Activated T-cell treated with anti-CD3 and anti-CD28 coated beads, Interleukin-2, amount 50 U/mL, for 72 hours (primary cell): ENCODE measurements around the gene IL13RA1. TPM values are rescaled to one million over a fixed set of nuclear protein-coding genes. Genes with fewer than 3 reads are reported as not detected.

ENCODE experiments used
- ATAC-seq, 2 donors: fragments of 150-1000 bp; cut with Tn5 transposase; replicated peaks in 1 of 2; 2 replicates each; pipeline ENCODE4 v1.10.0; 2021; ENCODE audit warnings: moderate library complexity in 2 of 2, mild to moderate bottlenecking in 1 of 2
- DNase-seq, 2 donors: peaks; one replicate each; pipeline ENCODE4 v3.0.0; 2021 to 2022; ENCODE audit warnings: mixed read lengths in 1 of 2
- H3K27ac Mint-ChIP-seq: one replicate; pipeline ENCODE4 v1.8.0; 2022; ENCODE audit warnings: mild to moderate bottlenecking, moderate library complexity, mixed read lengths
- H3K27me3 Mint-ChIP-seq: one replicate; pipeline ENCODE4 v1.8.0; 2022; ENCODE audit warnings: low read depth, mixed read lengths
- H3K36me3 Mint-ChIP-seq, 2 donors: one replicate each; pipeline ENCODE4 v1.8.0; 2022; ENCODE audit warnings: mixed read lengths in 2 of 2, mild to moderate bottlenecking in 1 of 2; ENCODE audit not compliant: insufficient read depth in 2 of 2
- H3K4me1 Mint-ChIP-seq: one replicate; pipeline ENCODE4 v1.8.0; 2022; ENCODE audit warnings: low read depth, mixed read lengths
- H3K4me3 Mint-ChIP-seq, 2 donors: one replicate each; pipeline ENCODE4 v1.8.0; 2022; ENCODE audit warnings: mild to moderate bottlenecking in 2 of 2, mixed read lengths in 2 of 2, moderate library complexity in 2 of 2
- H3K9me3 Mint-ChIP-seq, 2 donors: one replicate each; pipeline ENCODE4 v1.8.0; 2022; ENCODE audit warnings: mixed read lengths in 2 of 2
- total RNA-seq, 2 donors: library from RNA; stranded (reverse); gene quantifications; one replicate each; pipeline ENCODE4 v1.2.3, GENCODE V29; 2022

The IL13RA1 gene
- total RNA-seq, 2 donors from 2014 or later = 0.36 to 1.1 TPM

DNA sequence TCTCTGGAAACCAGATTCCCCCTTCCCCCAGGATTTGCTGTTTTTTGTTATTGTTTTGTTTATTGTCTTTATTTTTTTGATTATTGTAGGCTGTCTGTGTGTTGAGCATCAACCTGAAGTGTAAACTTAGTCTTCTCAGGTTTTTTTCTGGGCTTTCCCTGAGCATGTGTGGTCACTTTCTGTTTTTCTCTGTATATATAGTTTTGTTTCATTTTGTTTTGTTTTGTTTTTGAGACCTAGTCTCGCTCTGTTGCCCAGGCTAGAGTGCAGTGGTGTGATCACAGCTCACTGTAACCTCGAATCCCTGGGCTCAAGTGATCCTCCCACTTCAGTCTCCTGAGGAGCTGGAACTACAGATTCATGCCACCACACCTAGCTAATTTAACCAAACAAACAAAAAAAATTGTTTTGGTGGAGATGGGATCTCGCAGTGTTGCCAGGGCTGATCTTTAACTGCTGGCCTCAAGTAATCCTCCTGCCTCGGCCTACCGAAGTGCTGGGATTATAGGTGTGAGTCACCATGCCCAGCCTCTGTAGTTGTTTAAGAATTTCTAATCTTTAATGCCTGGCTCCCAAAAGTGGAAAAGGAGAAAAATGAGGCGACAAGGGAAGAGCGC, 9.1 kb downstream of the IL13RA1 start:
- ATAC-seq = peak; percentile 29 to 35
- DNase-seq = no peak
- H3K4me3 Mint-ChIP-seq = peak overlapping the region in 1 of 2 donors; percentile 61
- H3K27me3 Mint-ChIP-seq = peaks cover 51% of the 10 kb centered on the region
- H3K9me3 Mint-ChIP-seq = peaks cover 0 to 2% of the 10 kb centered on the region in 2 donors
- H3K27ac Mint-ChIP-seq = peak overlapping the region; percentile 73
- H3K36me3 Mint-ChIP-seq = peaks cover 0 to 6% of the 10 kb centered on the region in 2 donors
- H3K4me1 Mint-ChIP-seq = peaks cover 20% of the 10 kb centered on the region

DNA sequence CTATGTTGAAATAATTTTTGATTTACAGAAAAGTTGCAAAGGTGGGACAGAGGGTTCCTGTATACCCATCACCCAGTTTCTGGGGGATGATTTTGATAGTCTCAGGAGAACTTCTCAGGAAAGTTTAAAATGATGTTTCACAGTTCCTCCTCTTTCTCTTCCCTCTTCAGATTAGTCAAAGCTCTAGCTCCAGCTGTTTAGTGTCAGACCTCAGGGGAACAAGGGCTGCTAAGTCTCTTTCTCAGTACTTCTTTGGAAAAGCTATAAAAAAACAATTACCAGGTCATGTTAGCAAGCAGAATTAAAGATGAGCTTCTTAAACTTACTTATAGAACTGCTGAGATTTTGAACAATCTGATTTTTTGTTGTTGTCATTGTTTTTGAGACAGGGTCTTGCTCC, 12.2 kb downstream of the IL13RA1 start:
- peaks cover 37% of the 10 kb centered on the region for H3K27me3 Mint-ChIP-seq
- no peak overlapping the region for H3K4me3 Mint-ChIP-seq
- no peak overlapping the region for H3K27ac Mint-ChIP-seq
- peaks cover 18% of the 10 kb centered on the region for H3K4me1 Mint-ChIP-seq
- ATAC-seq (no peak), DNase-seq (no peak)
- H3K9me3 Mint-ChIP-seq = peaks cover 0 to 2% of the 10 kb centered on the region in 2 donors
- H3K36me3 Mint-ChIP-seq = peaks cover 0 to 6% of the 10 kb centered on the region in 2 donors

DNA sequence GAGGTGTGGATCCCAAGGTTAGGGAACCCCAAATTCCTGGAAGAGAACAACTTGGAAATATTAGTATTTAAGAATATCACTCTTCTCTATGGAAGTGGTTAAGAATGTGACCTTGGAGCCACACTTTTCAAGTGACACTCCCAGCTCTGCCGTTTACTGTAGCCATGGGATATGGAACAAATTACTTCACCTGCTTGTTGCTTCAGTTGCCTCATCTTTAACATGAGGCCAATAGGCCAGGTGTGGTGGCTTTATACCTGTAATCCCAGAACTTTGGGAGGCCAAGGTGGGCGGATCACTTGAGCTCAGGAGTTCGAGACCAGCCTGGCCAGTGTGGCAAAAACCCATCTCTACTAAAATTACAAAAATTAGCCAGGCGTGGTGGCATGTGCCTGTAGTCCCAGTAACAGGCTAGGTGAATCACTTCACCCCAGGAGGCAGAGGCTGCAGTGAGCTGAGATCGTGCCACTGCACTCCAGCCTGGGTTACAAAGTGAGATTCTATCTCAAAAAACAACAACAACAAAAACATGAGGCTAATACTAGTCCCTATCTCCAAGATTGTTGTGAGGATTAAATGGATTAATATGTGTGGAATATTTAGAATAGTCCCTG, 13.0 kb downstream of the IL13RA1 start:
- DNase-seq = no peak
- no peak overlapping the region for H3K4me3 Mint-ChIP-seq
- H3K36me3 Mint-ChIP-seq = peaks cover 0 to 6% of the 10 kb centered on the region in 2 donors
- no peak overlapping the region for H3K27ac Mint-ChIP-seq
- ATAC-seq = no peak
- H3K27me3 Mint-ChIP-seq = peaks cover 37% of the 10 kb centered on the region
- H3K9me3 Mint-ChIP-seq = peaks cover 0 to 2% of the 10 kb centered on the region in 2 donors
- peaks cover 10% of the 10 kb centered on the region for H3K4me1 Mint-ChIP-seq

DNA sequence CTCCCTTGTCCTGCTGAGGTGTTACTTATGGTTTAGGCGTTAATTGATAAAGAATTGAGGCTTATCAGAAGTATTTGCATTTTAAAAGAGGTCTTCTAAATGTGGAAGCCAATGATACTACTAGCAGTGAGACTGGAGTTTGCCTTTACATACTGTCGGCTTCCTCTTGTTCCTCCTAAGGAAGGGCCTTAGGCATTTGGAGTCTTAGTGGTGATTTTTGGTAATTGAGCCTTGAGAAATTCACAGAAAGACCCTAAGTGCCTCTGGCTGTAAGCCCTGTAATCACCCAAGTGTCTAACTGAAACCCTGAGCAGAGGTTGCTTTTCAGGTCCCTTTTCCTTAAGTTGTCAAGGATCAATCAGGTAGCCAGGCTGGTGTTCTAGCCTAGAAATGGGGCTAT, 14.8 kb downstream of the IL13RA1 start:
- ATAC-seq = no peak
- H3K4me1 Mint-ChIP-seq = no peaks in the 10 kb centered on the region
- H3K9me3 Mint-ChIP-seq = no peaks in the 10 kb centered on the region
- no peak for DNase-seq
- H3K27me3 Mint-ChIP-seq = peaks cover 27% of the 10 kb centered on the region
- H3K27ac Mint-ChIP-seq = no peak overlapping the region
- H3K36me3 Mint-ChIP-seq = no peaks in the 10 kb centered on the region
- H3K4me3 Mint-ChIP-seq = no peak overlapping the region

DNA sequence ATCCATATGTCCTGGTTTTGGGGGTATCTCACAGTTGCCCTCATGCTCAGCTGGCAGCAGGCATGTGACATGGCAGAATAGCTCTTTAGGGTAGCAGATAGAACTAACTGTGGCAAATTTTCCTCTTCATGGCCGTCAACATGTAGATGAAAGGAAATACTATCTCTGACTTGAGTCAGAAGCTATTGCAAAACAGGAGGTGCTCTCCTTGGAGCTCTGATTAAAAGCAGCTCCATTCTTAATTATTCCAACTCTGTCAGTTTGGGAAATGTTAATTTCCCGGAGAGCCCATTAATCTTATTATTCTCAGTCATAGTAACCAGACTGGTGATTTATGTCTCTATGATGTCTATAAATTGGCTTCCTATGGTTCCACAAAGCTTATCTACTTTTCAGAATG, 18.2 kb downstream of the IL13RA1 start:
- H3K9me3 Mint-ChIP-seq = no peaks in the 10 kb centered on the region
- ATAC-seq = no peak
- no peaks in the 10 kb centered on the region for H3K36me3 Mint-ChIP-seq
- DNase-seq = no peak
- H3K4me1 Mint-ChIP-seq = no peaks in the 10 kb centered on the region
- H3K27me3 Mint-ChIP-seq = peaks cover 33% of the 10 kb centered on the region
- no peak overlapping the region for H3K27ac Mint-ChIP-seq
- H3K4me3 Mint-ChIP-seq = no peak overlapping the region

DNA sequence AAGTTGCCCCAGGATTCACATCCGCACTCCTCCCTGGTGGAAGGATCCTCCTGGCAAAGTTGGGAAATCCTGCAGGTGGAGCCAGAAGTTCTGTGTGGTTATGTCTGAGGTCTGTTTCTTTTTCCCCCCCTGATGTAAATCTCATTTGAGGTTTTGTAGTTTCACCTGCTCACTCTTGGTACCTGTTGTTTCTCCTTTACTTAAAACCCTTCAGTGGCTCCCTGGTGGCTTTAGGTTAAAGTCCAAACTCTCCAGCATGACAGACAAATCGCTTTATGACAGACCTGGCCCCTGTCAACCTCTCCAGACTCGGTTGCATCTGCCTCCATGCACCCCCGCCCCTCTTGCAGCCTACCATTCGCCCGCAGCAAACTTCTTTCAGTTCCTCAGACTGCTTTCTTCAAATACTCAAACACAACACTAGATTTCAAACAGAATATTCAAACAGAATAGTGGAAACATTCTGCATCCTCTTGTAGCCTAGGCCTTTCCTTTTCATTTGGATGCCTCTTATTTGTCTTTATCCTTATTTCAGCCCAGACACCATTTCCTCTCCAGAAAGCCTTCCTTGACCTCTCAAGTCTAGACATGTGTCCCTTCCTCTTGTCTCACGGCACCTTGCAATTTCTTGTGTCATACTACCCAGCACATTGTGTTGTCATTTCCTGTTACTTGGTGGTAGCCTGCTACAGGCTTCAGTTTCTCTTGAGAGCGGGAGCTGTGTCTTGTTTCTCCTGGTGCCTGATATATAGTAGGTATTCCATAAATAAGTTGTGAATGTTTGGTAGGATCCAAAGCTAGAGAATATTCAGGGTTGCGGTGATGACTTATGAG, 24.8 kb downstream of the IL13RA1 start:
- Mint-ChIP-seq H3K27ac (no peak overlapping the region), H3K36me3 (no peaks in the 10 kb centered on the region), H3K4me3 (no peak overlapping the region), H3K4me1 (no peaks in the 10 kb centered on the region), H3K27me3 (peaks cover 47% of the 10 kb centered on the region), H3K9me3 (no peaks in the 10 kb centered on the region)
- DNase-seq (no peak), ATAC-seq (no peak)

DNA sequence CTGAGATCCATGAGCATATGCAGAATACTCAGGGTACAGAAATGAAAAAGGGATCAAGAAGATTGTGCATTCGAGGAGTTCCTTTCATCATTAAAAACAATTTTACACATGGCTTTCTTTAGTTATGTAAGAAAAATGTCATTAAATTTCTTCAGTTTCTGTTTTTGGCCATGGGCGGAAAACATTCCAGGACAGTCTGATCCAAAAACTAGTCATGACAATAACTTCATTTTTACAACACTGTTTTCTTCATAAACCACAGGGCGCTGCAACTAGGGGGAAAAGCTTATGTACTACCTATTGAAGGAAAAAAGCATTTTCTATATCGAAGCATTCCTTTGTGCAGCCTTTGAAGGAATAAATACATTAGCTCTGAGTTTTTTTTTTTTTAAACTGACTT, 28.2 kb downstream of the IL13RA1 start:
- H3K4me1 Mint-ChIP-seq = no peaks in the 10 kb centered on the region
- no peak for DNase-seq

DNA sequence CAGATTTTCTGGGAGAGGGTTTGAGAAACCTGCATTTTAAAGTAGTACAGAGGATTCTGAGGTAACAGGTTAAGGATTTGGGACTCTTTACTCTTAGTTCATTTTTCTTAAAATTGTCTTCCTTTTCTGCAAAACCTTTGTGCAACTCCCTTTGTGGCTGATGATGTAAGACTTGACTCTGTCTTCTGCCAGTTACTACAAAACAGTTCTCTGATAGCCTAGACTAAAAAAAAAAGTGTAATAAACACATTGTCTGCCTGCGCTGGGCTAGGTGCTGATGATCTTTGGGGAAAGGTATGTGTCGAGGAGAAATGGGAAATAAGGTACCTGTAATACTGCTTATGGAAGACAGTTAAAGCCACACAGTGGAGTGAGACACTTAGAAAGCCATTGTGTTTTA, 28.7 kb downstream of the IL13RA1 start:
- ATAC-seq (no peak), DNase-seq (no peak)
- Mint-ChIP-seq H3K27me3 (peaks cover 49% of the 10 kb centered on the region), H3K36me3 (no peaks in the 10 kb centered on the region), H3K4me1 (no peaks in the 10 kb centered on the region), H3K27ac (no peak overlapping the region), H3K9me3 (no peaks in the 10 kb centered on the region), H3K4me3 (no peak overlapping the region)

More for the DNA sequence above, 28.2 kb downstream of the IL13RA1 start:
- H3K27me3 Mint-ChIP-seq = peaks cover 52% of the 10 kb centered on the region
- no peaks in the 10 kb centered on the region for H3K36me3 Mint-ChIP-seq
- no peak overlapping the region for H3K27ac Mint-ChIP-seq
- no peak overlapping the region for H3K4me3 Mint-ChIP-seq
- no peak for ATAC-seq
- no peaks in the 10 kb centered on the region for H3K9me3 Mint-ChIP-seq

DNA sequence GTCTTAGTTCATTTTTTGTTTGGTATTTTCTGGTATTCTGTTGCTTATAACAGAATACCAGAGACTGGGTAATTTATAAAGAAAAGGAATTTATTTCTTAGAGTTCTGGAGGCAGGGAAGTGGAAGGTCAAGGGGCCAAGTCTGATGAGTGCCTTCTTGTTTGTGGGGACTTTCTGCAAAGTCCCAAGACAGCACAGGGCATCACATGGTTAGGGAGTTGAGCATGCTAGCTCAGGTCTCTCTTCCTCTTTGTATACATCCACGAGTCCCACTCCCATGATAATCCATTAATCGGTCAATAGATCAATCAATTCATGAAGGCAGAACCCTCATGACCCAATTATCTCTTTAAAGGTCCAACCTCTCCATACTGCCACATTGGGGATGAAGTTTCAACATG, 31.1 kb downstream of the IL13RA1 start:
- H3K27ac Mint-ChIP-seq = no peak overlapping the region
- H3K4me3 Mint-ChIP-seq = no peak overlapping the region
- ATAC-seq (no peak), DNase-seq (no peak)
- H3K4me1 Mint-ChIP-seq = no peaks in the 10 kb centered on the region
- no peaks in the 10 kb centered on the region for H3K36me3 Mint-ChIP-seq
- peaks cover 41% of the 10 kb centered on the region for H3K27me3 Mint-ChIP-seq
- H3K9me3 Mint-ChIP-seq = no peaks in the 10 kb centered on the region

DNA sequence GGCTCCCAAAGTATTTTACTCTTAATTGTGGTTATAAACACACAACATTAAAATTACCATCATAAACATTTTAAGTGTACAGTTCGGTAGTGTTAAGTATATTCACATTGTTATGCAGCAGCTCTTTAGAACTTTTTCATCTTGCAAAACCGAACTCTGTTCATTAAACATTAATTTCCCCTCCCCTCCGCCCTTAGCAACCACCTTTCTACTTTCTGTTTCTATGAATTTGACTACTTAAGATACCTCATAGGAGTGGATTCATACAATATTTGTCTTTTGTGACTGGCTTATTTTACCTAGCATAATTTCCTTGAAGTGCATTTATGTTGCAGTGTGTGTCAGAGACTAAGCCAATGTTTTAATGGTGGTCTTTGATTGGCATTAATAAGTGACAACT, 32.6 kb downstream of the IL13RA1 start:
- Mint-ChIP-seq H3K4me1 (no peaks in the 10 kb centered on the region), H3K27ac (no peak overlapping the region), H3K4me3 (no peak overlapping the region), H3K27me3 (peaks cover 34% of the 10 kb centered on the region), H3K9me3 (no peaks in the 10 kb centered on the region), H3K36me3 (no peaks in the 10 kb centered on the region)
- DNase-seq (no peak), ATAC-seq (no peak)

DNA sequence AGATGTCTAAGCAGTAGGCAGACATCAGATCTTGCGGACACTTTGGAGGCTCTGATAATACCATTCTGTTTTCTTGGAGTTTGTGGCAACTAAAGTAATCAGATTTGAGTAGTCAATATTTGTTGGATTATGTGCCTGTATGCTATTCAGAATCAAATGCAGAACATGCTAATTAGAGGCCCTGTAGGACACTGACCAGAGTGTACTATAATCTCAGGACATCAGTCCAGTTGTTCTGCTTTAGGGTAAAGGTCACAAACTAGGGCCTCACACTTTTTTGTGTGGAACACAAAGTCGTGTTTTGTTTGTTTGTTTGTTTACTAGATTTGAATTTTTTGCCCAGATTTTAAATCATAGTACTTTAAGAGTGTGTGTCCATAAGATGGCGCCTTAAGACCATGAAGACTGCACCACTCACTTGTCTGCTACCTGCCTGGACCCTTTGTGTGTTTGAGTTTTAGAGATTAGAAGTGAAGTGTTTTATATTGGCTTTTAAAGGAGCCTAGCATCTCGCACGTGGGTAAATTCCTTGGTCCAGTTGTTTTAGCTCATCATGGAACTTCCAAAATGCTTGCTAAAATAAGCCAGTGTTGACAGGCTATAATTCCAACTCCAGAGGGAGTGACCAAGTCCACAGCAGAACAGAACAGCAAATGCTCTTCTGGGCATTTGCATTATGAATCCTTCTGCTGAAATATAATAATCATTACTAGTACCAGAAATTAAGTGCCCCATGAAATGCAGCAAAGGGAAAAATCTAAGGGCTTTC, 34.7 kb downstream of the IL13RA1 start:
- no peaks in the 10 kb centered on the region for H3K9me3 Mint-ChIP-seq
- no peaks in the 10 kb centered on the region for H3K4me1 Mint-ChIP-seq
- H3K27ac Mint-ChIP-seq = no peak overlapping the region
- ATAC-seq = no peak
- H3K36me3 Mint-ChIP-seq = no peaks in the 10 kb centered on the region
- H3K27me3 Mint-ChIP-seq = peaks cover 29% of the 10 kb centered on the region
- no peak overlapping the region for H3K4me3 Mint-ChIP-seq
- DNase-seq = no peak

DNA sequence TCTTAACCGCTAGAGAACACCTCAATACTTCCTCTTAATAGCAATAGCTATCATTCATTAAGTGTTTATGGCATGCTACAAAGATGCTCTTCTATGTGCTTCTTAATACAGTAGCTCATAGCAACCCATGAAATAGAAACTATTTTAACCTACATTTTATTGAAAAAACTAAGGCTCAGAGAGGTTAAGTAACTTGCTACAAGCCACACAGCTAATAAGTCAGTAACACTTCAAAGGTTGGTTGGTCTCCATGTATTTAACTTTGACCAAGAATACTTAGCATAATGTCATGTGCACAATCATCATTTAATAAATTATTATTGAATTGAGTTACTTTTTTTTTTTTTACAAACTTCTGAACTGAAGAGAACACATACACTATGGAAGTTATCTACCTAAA, 36.1 kb downstream of the IL13RA1 start:
- Mint-ChIP-seq H3K27ac (no peak overlapping the region), H3K27me3 (peaks cover 36% of the 10 kb centered on the region), H3K4me3 (no peak overlapping the region), H3K36me3 (no peaks in the 10 kb centered on the region), H3K4me1 (no peaks in the 10 kb centered on the region), H3K9me3 (no peaks in the 10 kb centered on the region)
- no peak for DNase-seq
- ATAC-seq = no peak

DNA sequence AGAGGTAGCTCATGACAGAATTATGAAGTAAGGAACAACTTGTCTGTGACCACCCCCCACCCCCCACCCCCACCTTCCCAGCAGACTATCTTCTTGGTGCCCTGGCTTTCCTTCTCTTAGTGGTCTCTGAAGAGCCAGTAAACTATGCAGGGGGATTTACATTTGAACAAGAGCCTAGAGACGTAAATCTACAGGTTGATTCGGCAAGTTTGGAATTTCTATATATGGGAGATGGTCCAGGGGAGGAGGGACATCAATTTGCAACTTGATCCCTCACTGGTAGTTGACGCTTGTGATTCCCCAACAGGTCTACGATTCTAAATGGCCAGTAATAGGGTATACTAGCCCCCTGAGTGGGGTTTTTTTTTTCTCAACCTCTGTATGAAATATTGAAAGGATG, 36.7 kb downstream of the IL13RA1 start:
- no peak for DNase-seq

More for the DNA sequence above, 36.7 kb downstream of the IL13RA1 start:
- Mint-ChIP-seq H3K4me1 (no peaks in the 10 kb centered on the region), H3K36me3 (no peaks in the 10 kb centered on the region), H3K27ac (no peak overlapping the region), H3K4me3 (no peak overlapping the region), H3K27me3 (peaks cover 30% of the 10 kb centered on the region), H3K9me3 (no peaks in the 10 kb centered on the region)
- ATAC-seq = no peak
